HG03432 (cell line): Measurements from ENCODE around the gene TMEM201.

ENCODE experiments used
- ATAC-seq: cut with Tn5 transposase; IDR thresholded peaks from one replicate; pipeline ENCODE4 v1.9.1; 2021; ENCODE audit warnings: mild to moderate bottlenecking, moderate library complexity; ENCODE audit not compliant: unreplicated experiment

The TMEM201 gene

GRCh38 chr1:9576903-9577302 lies 11.8 kb upstream of the TMEM201 start:
- no peak for ATAC-seq

- ATAC-seq: no peak
Measured at GRCh38 chr1:9577423-9577822, 11.3 kb upstream of the TMEM201 start.

GRCh38 chr1:9580942-9581341 lies 7.8 kb upstream of the TMEM201 start:
- ATAC-seq: no peak

GRCh38 chr1:9586147-9586766 lies 2.5 kb upstream of the TMEM201 start:
- ATAC-seq: no peak

- ATAC-seq: peak; percentile 19
Measured at GRCh38 chr1:9589144-9589718, 520 bp downstream of the TMEM201 start.

- ATAC-seq: no peak
Measured at GRCh38 chr1:9589719-9590157, 1.0 kb downstream of the TMEM201 start.

- ATAC-seq: no peak
Measured at GRCh38 chr1:9590201-9590600, 1.5 kb downstream of the TMEM201 start.

- no peak for ATAC-seq
Measured at GRCh38 chr1:9590945-9591668, 2.4 kb downstream of the TMEM201 start.

- ATAC-seq: no peak
Measured at GRCh38 chr1:9591669-9592509, 3.2 kb downstream of the TMEM201 start.

- ATAC-seq: no peak
Measured at GRCh38 chr1:9592510-9593075, 3.9 kb downstream of the TMEM201 start.

GRCh38 chr1:9593147-9593491 lies 4.4 kb downstream of the TMEM201 start:
- ATAC-seq: no peak

GRCh38 chr1:9593492-9594465 lies 5.1 kb downstream of the TMEM201 start:
- ATAC-seq: no peak

- ATAC-seq: no peak
Measured at GRCh38 chr1:9594471-9595155, 5.9 kb downstream of the TMEM201 start.

- ATAC-seq: no peak
Measured at GRCh38 chr1:9595156-9595967, 6.7 kb downstream of the TMEM201 start.

GRCh38 chr1:9595968-9596340 lies 7.2 kb downstream of the TMEM201 start:
- ATAC-seq: no peak

GRCh38 chr1:9596415-9597123 lies 7.9 kb downstream of the TMEM201 start:
- ATAC-seq: no peak

GRCh38 chr1:9597361-9598315 lies 8.9 kb downstream of the TMEM201 start:
- no peak for ATAC-seq
